ENCODE results near the gene IGSF21.

IGSF21 gene

DNA sequence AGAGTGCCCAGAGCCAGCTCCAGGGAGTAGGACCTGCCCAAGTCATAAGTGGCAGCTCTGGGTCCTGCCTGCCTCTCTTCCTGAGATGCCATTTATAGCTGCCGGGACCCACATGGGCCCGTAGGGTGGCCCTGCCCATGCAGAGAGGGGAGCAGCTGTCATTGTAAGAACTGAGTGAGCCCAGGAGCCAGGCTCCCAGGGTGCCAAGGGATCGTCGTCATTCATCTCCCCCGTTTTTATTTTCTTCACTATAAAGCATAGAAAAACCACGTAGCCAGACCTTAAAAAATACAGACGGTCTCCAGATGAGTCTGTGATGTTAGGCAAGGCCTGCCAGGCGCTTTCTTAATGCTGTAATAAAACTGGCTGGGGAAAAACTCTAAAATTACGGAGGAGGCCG, 90.7 kb downstream of the IGSF21 start:
- Histone ChIP-seq H3K27ac (no peak overlapping the region), H3K4me2 (no peak overlapping the region), H3K4me1 (ENCODE audit: low read depth, poor library complexity, severe bottlenecking) (no peaks in the 10 kb centered on the region), H3K27me3 (ENCODE audit: insufficient read depth, low read depth) (peaks cover 4% of the 10 kb centered on the region; the same call in 1 of the 2 replicates), H4K20me1 (ENCODE audit: insufficient read depth) (no peaks in the 10 kb centered on the region), H3K79me2 (ENCODE audit: insufficient read depth, low read depth) (no peaks in the 10 kb centered on the region), H3K4me3 (IDR thresholded peaks at IDR 0.05; ENCODE audit: insufficient read depth, low read depth, low read length) (no peak overlapping the region), H3K9ac (no peak overlapping the region), H2AFZ (ENCODE audit: low read depth) (no peak overlapping the region), H3K36me3 (ENCODE audit: insufficient read depth) (no peaks in the 10 kb centered on the region)
- TF ChIP-seq, protein P1, sequence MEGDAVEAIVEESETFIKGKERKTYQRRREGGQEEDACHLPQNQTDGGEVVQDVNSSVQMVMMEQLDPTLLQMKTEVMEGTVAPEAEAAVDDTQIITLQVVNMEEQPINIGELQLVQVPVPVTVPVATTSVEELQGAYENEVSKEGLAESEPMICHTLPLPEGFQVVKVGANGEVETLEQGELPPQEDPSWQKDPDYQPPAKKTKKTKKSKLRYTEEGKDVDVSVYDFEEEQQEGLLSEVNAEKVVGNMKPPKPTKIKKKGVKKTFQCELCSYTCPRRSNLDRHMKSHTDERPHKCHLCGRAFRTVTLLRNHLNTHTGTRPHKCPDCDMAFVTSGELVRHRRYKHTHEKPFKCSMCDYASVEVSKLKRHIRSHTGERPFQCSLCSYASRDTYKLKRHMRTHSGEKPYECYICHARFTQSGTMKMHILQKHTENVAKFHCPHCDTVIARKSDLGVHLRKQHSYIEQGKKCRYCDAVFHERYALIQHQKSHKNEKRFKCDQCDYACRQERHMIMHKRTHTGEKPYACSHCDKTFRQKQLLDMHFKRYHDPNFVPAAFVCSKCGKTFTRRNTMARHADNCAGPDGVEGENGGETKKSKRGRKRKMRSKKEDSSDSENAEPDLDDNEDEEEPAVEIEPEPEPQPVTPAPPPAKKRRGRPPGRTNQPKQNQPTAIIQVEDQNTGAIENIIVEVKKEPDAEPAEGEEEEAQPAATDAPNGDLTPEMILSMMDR (conservative IDR thresholded peaks at IDR 0.05; ENCODE audit: low read depth, low read length): no peak

DNA sequence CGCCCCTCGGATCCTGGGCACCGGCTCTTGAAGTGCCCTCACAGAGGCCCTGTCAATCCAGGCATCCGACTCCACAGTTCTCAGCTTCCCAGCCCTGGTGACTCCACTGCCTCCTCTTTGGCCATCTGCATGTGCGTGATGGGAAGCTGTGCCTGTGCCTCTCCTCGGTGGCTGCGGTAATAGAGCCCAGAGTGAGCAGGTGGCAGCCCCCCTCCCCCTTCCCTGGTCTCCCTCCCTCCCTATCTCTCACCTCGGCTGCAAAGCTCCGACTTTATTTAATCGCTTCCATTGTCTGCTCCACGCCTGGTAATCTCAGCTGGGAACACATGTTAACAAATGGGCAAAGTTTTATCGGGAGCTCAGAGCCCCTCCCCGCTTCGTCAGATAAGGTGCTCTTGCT, 91.9 kb downstream of the IGSF21 start:
- H3K27me3 ChIP-seq (ENCODE audit: insufficient read depth, low read depth): peaks cover 4% of the 10 kb centered on the region; the same call in 1 of the 2 replicates
- H3K27ac ChIP-seq: no peak overlapping the region
- H3K79me2 ChIP-seq (ENCODE audit: insufficient read depth, low read depth): no peaks in the 10 kb centered on the region
- no peaks in the 10 kb centered on the region for H4K20me1 ChIP-seq (ENCODE audit: insufficient read depth)
- TF ChIP-seq, protein P1 (conservative IDR thresholded peaks at IDR 0.05; ENCODE audit: low read depth, low read length): no peak
- H3K4me3 ChIP-seq (IDR thresholded peaks at IDR 0.05; ENCODE audit: insufficient read depth, low read depth, low read length): no peak overlapping the region
- H3K4me1 ChIP-seq (ENCODE audit: low read depth, poor library complexity, severe bottlenecking): no peaks in the 10 kb centered on the region
- H3K36me3 ChIP-seq (ENCODE audit: insufficient read depth): no peaks in the 10 kb centered on the region
- no peak overlapping the region for H3K9ac ChIP-seq
- H2AFZ ChIP-seq (ENCODE audit: low read depth): no peak overlapping the region
- no peak overlapping the region for H3K4me2 ChIP-seq

DNA sequence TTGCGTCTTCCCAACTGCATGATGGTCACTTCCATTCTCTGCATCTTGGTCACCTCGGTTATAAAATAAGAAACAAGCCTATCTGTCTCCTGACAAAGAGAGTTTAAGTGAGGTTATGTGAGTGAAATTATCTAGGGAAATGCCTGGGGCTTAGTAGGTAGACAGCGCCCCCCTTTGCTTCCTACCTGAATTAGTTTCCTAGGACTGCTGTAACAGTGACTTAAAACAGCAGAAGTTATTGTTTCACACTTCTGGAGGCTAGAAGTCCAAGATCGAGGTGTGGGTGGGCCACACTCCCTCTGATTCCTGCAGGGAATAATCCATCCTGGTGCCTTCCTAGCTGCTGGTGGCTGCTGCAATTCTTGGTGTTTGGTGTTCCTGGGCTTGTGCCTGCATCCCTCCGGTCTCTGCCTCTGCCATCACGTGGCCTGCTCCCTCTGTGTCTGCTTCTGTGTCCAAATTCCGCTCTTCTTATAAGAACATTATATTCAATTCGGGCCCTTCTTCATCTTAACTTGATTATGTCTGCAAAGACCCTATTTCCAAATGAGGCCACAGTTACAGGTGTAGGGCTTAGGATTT, 92.6 kb downstream of the IGSF21 start:
- H3K4me3 ChIP-seq (IDR thresholded peaks at IDR 0.05; ENCODE audit: insufficient read depth, low read depth, low read length): no peak overlapping the region
- H3K27me3 ChIP-seq (ENCODE audit: insufficient read depth, low read depth): peaks cover 4% of the 10 kb centered on the region; the same call in 1 of the 2 replicates
- H3K4me1 ChIP-seq (ENCODE audit: low read depth, poor library complexity, severe bottlenecking): no peaks in the 10 kb centered on the region
- H3K4me2 ChIP-seq: no peak overlapping the region
- TF ChIP-seq, protein P1 (conservative IDR thresholded peaks at IDR 0.05; ENCODE audit: low read depth, low read length): no peak
- H3K36me3 ChIP-seq (ENCODE audit: insufficient read depth): no peaks in the 10 kb centered on the region
- no peak overlapping the region for H2AFZ ChIP-seq (ENCODE audit: low read depth)
- H3K27ac ChIP-seq: no peak overlapping the region
- no peaks in the 10 kb centered on the region for H4K20me1 ChIP-seq (ENCODE audit: insufficient read depth)
- H3K79me2 ChIP-seq (ENCODE audit: insufficient read depth, low read depth): no peaks in the 10 kb centered on the region
- no peak overlapping the region for H3K9ac ChIP-seq

DNA sequence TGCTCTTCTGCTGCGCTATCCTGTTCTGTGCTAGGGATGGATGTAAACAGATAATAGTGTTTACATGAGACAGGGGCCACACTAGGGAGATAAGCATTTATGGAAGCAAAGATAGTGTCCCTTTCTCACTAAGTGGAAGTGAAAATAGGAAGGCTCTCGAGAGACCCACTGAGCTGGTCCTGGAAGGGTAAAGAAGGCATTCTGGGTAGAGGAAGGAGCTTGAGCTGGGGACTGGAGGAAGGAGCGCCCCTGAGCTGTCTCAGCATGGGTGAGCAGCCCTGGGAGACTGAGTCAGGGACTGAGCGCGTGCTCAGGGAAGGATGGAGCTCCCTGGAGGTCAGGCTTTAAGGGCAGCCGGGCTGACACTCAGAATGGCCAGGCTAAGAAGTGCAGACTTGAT, 93.3 kb downstream of the IGSF21 start:
- Histone ChIP-seq H3K4me2 (no peak overlapping the region), H3K36me3 (ENCODE audit: insufficient read depth) (no peaks in the 10 kb centered on the region), H2AFZ (ENCODE audit: low read depth) (no peak overlapping the region), H3K9ac (no peak overlapping the region), H3K4me3 (IDR thresholded peaks at IDR 0.05; ENCODE audit: insufficient read depth, low read depth, low read length) (no peak overlapping the region), H4K20me1 (ENCODE audit: insufficient read depth) (no peaks in the 10 kb centered on the region), H3K79me2 (ENCODE audit: insufficient read depth, low read depth) (no peaks in the 10 kb centered on the region), H3K4me1 (ENCODE audit: low read depth, poor library complexity, severe bottlenecking) (no peaks in the 10 kb centered on the region), H3K27ac (no peak overlapping the region), H3K27me3 (ENCODE audit: insufficient read depth, low read depth) (peaks cover 4% of the 10 kb centered on the region; the same call in 1 of the 2 replicates)
- TF ChIP-seq, protein P1 (conservative IDR thresholded peaks at IDR 0.05; ENCODE audit: low read depth, low read length): no peak
